ENCODE data around the gene DDX59.

GRCh38 chr1:200602632-200603031, 67.1 kb downstream of the DDX59 start:
- TF ChIP-seq EZH2 (IDR thresholded peaks at IDR 0.05; ENCODE audit: borderline replicate concordance), result no peak
- TF ChIP-seq CTCF (IDR thresholded peaks at IDR 0.05; ENCODE audit: poor library complexity), result no peak
- TF ChIP-seq EZH2phosphoT487 (IDR thresholded peaks at IDR 0.05; ENCODE audit: low read depth, severe bottlenecking, unreplicated experiment), result no peak
